Smooth muscle cell (in vitro differentiated cells): Measurements from ENCODE around the gene SNX25. TPM values are rescaled to one million over a fixed set of nuclear protein-coding genes. Genes with fewer than 3 reads are reported as not detected.

Experiments used
- DNase-seq: peaks from one replicate; lab custom pipeline; 2025; ENCODE audit not compliant: unreplicated experiment; lab: John Stamatoyannopoulos, UW
- H2AFZ ChIP-seq: fragments of 200-600 bp; sonication (generic); 2 replicates; pipeline ENCODE4 v1.6.0; 2016; ENCODE audit warnings: antibody characterized with exemption, low read depth, mild to moderate bottlenecking
- H3F3A ChIP-seq: fragments of 200-600 bp; sonication (generic); 2 replicates; pipeline ENCODE4 v1.6.0; 2017; ENCODE audit warnings: antibody characterized with exemption, low read depth
- H3K27ac ChIP-seq: fragments of 200-600 bp; sonication (generic); 2 replicates; pipeline ENCODE4 v1.5.1; 2016; ENCODE audit warnings: low read depth, mild to moderate bottlenecking
- H3K27me3 ChIP-seq: fragments of 200-600 bp; sonication (generic); 2 replicates; pipeline ENCODE4 v1.6.1; 2016; ENCODE audit warnings: low read depth, mild to moderate bottlenecking
- H3K36me3 ChIP-seq: fragments of 200-600 bp; sonication (generic); 2 replicates; pipeline ENCODE4 v1.5.1; 2016; ENCODE audit warnings: low read depth
- H3K4me1 ChIP-seq: fragments of 200-600 bp; sonication (generic); 2 replicates; pipeline ENCODE4 v1.5.1; 2016; ENCODE audit warnings: low read depth
- H3K4me2 ChIP-seq: fragments of 200-600 bp; sonication (generic); 2 replicates; pipeline ENCODE4 v1.6.0; 2016; ENCODE audit warnings: mild to moderate bottlenecking
- H3K4me3 ChIP-seq: fragments of 200-600 bp; sonication (generic); 2 replicates; pipeline ENCODE4 v1.5.1; 2016; ENCODE audit warnings: mild to moderate bottlenecking
- H3K79me2 ChIP-seq: fragments of 200-600 bp; sonication (generic); 2 replicates; pipeline ENCODE4 v1.6.0; 2016; ENCODE audit warnings: low read depth, mild to moderate bottlenecking
- H3K9ac ChIP-seq: fragments of 200-600 bp; sonication (generic); 2 replicates; pipeline ENCODE4 v1.6.0; 2016; ENCODE audit warnings: low read depth
- H3K9me3 ChIP-seq: fragments of 200-600 bp; sonication (generic); replicated peaks from 2 replicates; pipeline ENCODE4 v1.5.1; 2016; ENCODE audit warnings: low read depth
- H4K20me1 ChIP-seq: fragments of 200-600 bp; sonication (generic); 2 replicates; pipeline ENCODE4 v1.6.0; 2016; ENCODE audit warnings: low read depth
- CTCF ChIP-seq: fragments of 200-600 bp; sonication (generic); IDR thresholded peaks from 2 replicates; pipeline ENCODE4 v1.5.1; 2017; ENCODE audit warnings: borderline replicate concordance, mild to moderate bottlenecking, antibody characterized with exemption; ENCODE audit not compliant: insufficient read depth, poor library complexity, severe bottlenecking
- WGBS: methylation state at CpG from one replicate; pipeline ENCODE4 v1.1.7; 2016; ENCODE audit warnings: low lambda C conversion rate; 5-methylcytosine and 5-hydroxymethylcytosine counted together
- polyA plus RNA-seq: library from polyadenylated mRNA; unstranded; fragments of >200 nt; fragmentation: Nextera tagmentation; extraction: Ambion mirVana; gene quantifications from 2 replicates; pipeline ENCODE4 v1.2.1, GENCODE V29; 2016
- total RNA-seq: library from RNA; depleted of rRNA; stranded (reverse); fragments of >200 nt; gene quantifications from 2 replicates; pipeline ENCODE4 v1.2.3, GENCODE V29; 2014

The SNX25 gene
- total and polyA plus RNA-seq, 2 experiments from 2014 or later: 12.3 to 23.6 TPM

GRCh38 chr4:185282968-185283367 is 73.6 kb downstream of the SNX25 start:
- Histone ChIP-seq H3K36me3 (no peaks in the 10 kb centered on the region), H3K4me3 (no peak overlapping the region), H4K20me1 (no peaks in the 10 kb centered on the region), H3K4me1 (no peaks in the 10 kb centered on the region), H3F3A (no peaks in the 10 kb centered on the region), H3K4me2 (no peak overlapping the region), H3K27ac (no peak overlapping the region), H3K9ac (no peak overlapping the region), H3K27me3 (no peaks in the 10 kb centered on the region), H3K79me2 (no peaks in the 10 kb centered on the region), H2AFZ (no peak overlapping the region), H3K9me3 (no peaks in the 10 kb centered on the region)
- no peak for TF ChIP-seq CTCF
- WGBS: 100% methylated on average over 1 of the region's 1 CpG
- DNase-seq: no peak

- no peaks in the 10 kb centered on the region for H3K4me1 ChIP-seq
- no peak overlapping the region for H3K4me3 ChIP-seq
- DNase-seq: no peak
- TF ChIP-seq CTCF: no peak
- no peaks in the 10 kb centered on the region for H3K79me2 ChIP-seq
- no peaks in the 10 kb centered on the region for H3K27me3 ChIP-seq
- H3K9ac ChIP-seq: no peak overlapping the region
- no peaks in the 10 kb centered on the region for H3F3A ChIP-seq
- H3K4me2 ChIP-seq: no peak overlapping the region
- H3K9me3 ChIP-seq: no peaks in the 10 kb centered on the region
- no peaks in the 10 kb centered on the region for H4K20me1 ChIP-seq
- no peaks in the 10 kb centered on the region for H3K36me3 ChIP-seq
- H2AFZ ChIP-seq: no peak overlapping the region
- no peak overlapping the region for H3K27ac ChIP-seq
Measured at GRCh38 chr4:185283723-185284122, 74.3 kb downstream of the SNX25 start.

- Histone ChIP-seq H3K27me3 (no peaks in the 10 kb centered on the region), H4K20me1 (no peaks in the 10 kb centered on the region), H3K9ac (no peak overlapping the region), H3K27ac (no peak overlapping the region), H2AFZ (no peak overlapping the region), H3K9me3 (no peaks in the 10 kb centered on the region), H3K36me3 (no peaks in the 10 kb centered on the region), H3K4me3 (no peak overlapping the region), H3F3A (no peaks in the 10 kb centered on the region), H3K79me2 (no peaks in the 10 kb centered on the region), H3K4me2 (no peak overlapping the region), H3K4me1 (no peaks in the 10 kb centered on the region)
- DNase-seq: no peak
- no peak for TF ChIP-seq CTCF
- WGBS: 96% methylated on average over 6 of the region's 6 CpGs
Measured at GRCh38 chr4:185285632-185286393, 76.4 kb downstream of the SNX25 start.

- no peak for TF ChIP-seq CTCF
- DNase-seq: no peak
Measured at GRCh38 chr4:185286571-185286970, 77.2 kb downstream of the SNX25 start.

More at GRCh38 chr4:185286571-185286970, 77.2 kb downstream of the SNX25 start:
- no peaks in the 10 kb centered on the region for H3K27me3 ChIP-seq
- 79% methylated on average over 3 of the region's 3 CpGs for WGBS
- no peak overlapping the region for H3K9ac ChIP-seq
- no peak overlapping the region for H2AFZ ChIP-seq
- no peaks in the 10 kb centered on the region for H3K4me1 ChIP-seq
- no peaks in the 10 kb centered on the region for H3K9me3 ChIP-seq
- no peak overlapping the region for H3K4me3 ChIP-seq
- H3K79me2 ChIP-seq: no peaks in the 10 kb centered on the region
- H3F3A ChIP-seq: no peaks in the 10 kb centered on the region
- no peaks in the 10 kb centered on the region for H3K36me3 ChIP-seq
- H3K27ac ChIP-seq: no peak overlapping the region
- H3K4me2 ChIP-seq: no peak overlapping the region
- no peaks in the 10 kb centered on the region for H4K20me1 ChIP-seq
